CD14-positive monocyte (primary cell): Measurements from ENCODE around the gene ROGDI. TPM values are rescaled to one million over a fixed set of nuclear protein-coding genes. Genes with fewer than 3 reads are reported as not detected.
A peak's percentile ranks its signal among the peaks of the same experiment; 100 is the strongest.

ENCODE experiments used
- DNase-seq, 3 donors: peaks; one replicate each; pipeline ENCODE4 v3.0.0-alpha.2; 2011 to 2022
- H2AFZ ChIP-seq: 2 replicates; pipeline ENCODE4 v1.6.0; 2012; ENCODE audit warnings: mild to moderate bottlenecking, low read depth, low read length, inconsistent platforms; ENCODE audit not compliant: insufficient read depth, poor library complexity, severe bottlenecking
- H3K27ac ChIP-seq, 2 donors: 1 replicate in 1 of 2; 2 replicates in 1 of 2; pipeline ENCODE4 v1.5.1; 2012 to 2013; ENCODE audit warnings: low read length in 2 of 2, control low read depth in 1 of 2, inconsistent platforms in 1 of 2, low read depth in 1 of 2, mild to moderate bottlenecking in 1 of 2
- H3K27me3 ChIP-seq, 2 donors: one replicate each; pipeline versions ENCODE4 v1.6.0 to v1.6.1; 2011 to 2013; ENCODE audit warnings: low read length in 2 of 2; ENCODE audit not compliant: control insufficient read depth in 2 of 2, insufficient read depth in 2 of 2
- H3K36me3 ChIP-seq, 2 donors: replicated peaks in 1 of 2; 1 replicate in 1 of 2; 2 replicates in 1 of 2; pipeline versions ENCODE4 v1.5.1 to v1.6.1; 2012 to 2013; ENCODE audit warnings: low read length in 2 of 2, control low read depth in 1 of 2, inconsistent platforms in 1 of 2, mild to moderate bottlenecking in 1 of 2; ENCODE audit not compliant: insufficient read depth in 2 of 2, control insufficient read depth in 1 of 2
- H3K4me1 ChIP-seq, 2 donors: 1 replicate in 1 of 2; 2 replicates in 1 of 2; pipeline versions ENCODE4 v1.5.1 to v1.6.1; 2012 to 2013; ENCODE audit warnings: low read length in 2 of 2, control low read depth in 1 of 2, inconsistent platforms in 1 of 2, mild to moderate bottlenecking in 1 of 2, moderate library complexity in 1 of 2; ENCODE audit not compliant: insufficient read depth in 2 of 2, control insufficient read depth in 1 of 2
- H3K4me2 ChIP-seq: replicated peaks from 2 replicates; pipeline ENCODE3; 2012; ENCODE audit warnings: low read length, moderate library complexity, mild to moderate bottlenecking; ENCODE audit not compliant: poor library complexity, severe bottlenecking; ENCODE audit errors: extremely low read depth
- H3K4me3 ChIP-seq, 3 experiments: fragments of 200-600 bp in 1 of 3; sonication (generic) in 1 of 3; replicated peaks in 1 of 3; 1 replicate in 2 of 3; 2 replicates in 1 of 3; pipeline ENCODE4 v1.5.1; 2011 to 2013; ENCODE audit warnings: low read length in 3 of 3, mild to moderate bottlenecking in 3 of 3, control low read depth in 2 of 3, low read depth in 2 of 3, inconsistent platforms in 1 of 3, moderate library complexity in 1 of 3
- H3K79me2 ChIP-seq: 2 replicates; pipeline ENCODE4 v1.6.0; 2012; ENCODE audit warnings: mild to moderate bottlenecking, control low read depth, inconsistent platforms, low read length, moderate library complexity; ENCODE audit not compliant: insufficient read depth
- H3K9ac ChIP-seq: 2 replicates; pipeline ENCODE4 v1.6.0; 2017; ENCODE audit warnings: low read length, mild to moderate bottlenecking; ENCODE audit not compliant: insufficient read depth, poor library complexity, severe bottlenecking
- H3K9me3 ChIP-seq, 2 donors: replicated peaks in 1 of 2; 1 replicate in 1 of 2; 2 replicates in 1 of 2; pipeline versions ENCODE4 v1.5.1 to v1.6.1; 2012 to 2013; ENCODE audit warnings: low read length in 2 of 2, control low read depth in 1 of 2; ENCODE audit not compliant: control insufficient read depth in 1 of 2, insufficient read depth in 1 of 2
- H4K20me1 ChIP-seq: 2 replicates; pipeline ENCODE4 v1.6.0; 2012; ENCODE audit warnings: mild to moderate bottlenecking, low read length, control low read depth, moderate library complexity; ENCODE audit not compliant: insufficient read depth
- H3K27ac Mint-ChIP-seq, 7 donors: one replicate each; pipeline ENCODE4 v1.8.0; 2020; ENCODE audit warnings: mild to moderate bottlenecking in 7 of 7, mixed read lengths in 7 of 7, moderate library complexity in 6 of 7, inconsistent platforms in 2 of 7
- H3K27me3 Mint-ChIP-seq, 3 donors: one replicate each; pipeline ENCODE4 v1.8.0; 2021 to 2022; ENCODE audit warnings: low read depth in 3 of 3, mild to moderate bottlenecking in 3 of 3, mixed read lengths in 3 of 3, moderate library complexity in 3 of 3, inconsistent platforms in 1 of 3
- H3K36me3 Mint-ChIP-seq, 2 donors: one replicate each; pipeline ENCODE4 v1.8.0; 2020; ENCODE audit warnings: mixed read lengths in 2 of 2, inconsistent platforms in 1 of 2, mild to moderate bottlenecking in 1 of 2
- H3K4me1 Mint-ChIP-seq: one replicate; pipeline ENCODE4 v1.8.0; 2020; ENCODE audit warnings: mild to moderate bottlenecking, mixed read lengths
- H3K4me3 Mint-ChIP-seq, 2 donors: one replicate each; pipeline ENCODE4 v1.8.0; 2020; ENCODE audit warnings: mild to moderate bottlenecking in 2 of 2, mixed read lengths in 2 of 2, moderate library complexity in 1 of 2
- H3K9me3 Mint-ChIP-seq, 7 donors: one replicate each; pipeline ENCODE4 v1.8.0; 2020 to 2022; ENCODE audit warnings: mixed read lengths in 7 of 7, mild to moderate bottlenecking in 6 of 7, moderate library complexity in 6 of 7, inconsistent platforms in 2 of 7
- WGBS: methylation state at CpG from one replicate; pipeline ENCODE4 v1.1.5; 2013; ENCODE audit warnings: missing lambda C conversion rate; ENCODE audit not compliant: insufficient coverage; 5-methylcytosine and 5-hydroxymethylcytosine counted together
- intact Hi-C, 2 donors: fragments of 100-400 bp; cut with micrococcal nuclease; formaldehyde crosslinking; loops; one replicate each; pipeline versions ENCODE4 v1.15.0 to v1.15.1; 2023
- polyA plus RNA-seq, 3 donors: library from polyadenylated mRNA; depleted of rRNA in 1 of 3; unstranded in 2 of 3; stranded (reverse) in 1 of 3; fragments of 300-500 nt in 2 of 3; fragments of >200 nt in 1 of 3; fragmentation: Illumina TruSeq in 2 of 3; gene quantifications; 1 replicate in 2 of 3; 2 replicates in 1 of 3; pipeline ENCODE4 v1.2.3, GENCODE V29; 2012 to 2021
- TF ChIP-seq, protein P1 (sequence below): fragments of 200-600 bp; IDR thresholded peaks from one replicate; pipeline ENCODE4 v1.8.0; 2022; ENCODE audit warnings: antibody characterized with exemption, mild to moderate bottlenecking

ROGDI gene
- polyA plus RNA-seq, 3 donors, result 40.9 to 126 (median 54.4) TPM

DNA sequence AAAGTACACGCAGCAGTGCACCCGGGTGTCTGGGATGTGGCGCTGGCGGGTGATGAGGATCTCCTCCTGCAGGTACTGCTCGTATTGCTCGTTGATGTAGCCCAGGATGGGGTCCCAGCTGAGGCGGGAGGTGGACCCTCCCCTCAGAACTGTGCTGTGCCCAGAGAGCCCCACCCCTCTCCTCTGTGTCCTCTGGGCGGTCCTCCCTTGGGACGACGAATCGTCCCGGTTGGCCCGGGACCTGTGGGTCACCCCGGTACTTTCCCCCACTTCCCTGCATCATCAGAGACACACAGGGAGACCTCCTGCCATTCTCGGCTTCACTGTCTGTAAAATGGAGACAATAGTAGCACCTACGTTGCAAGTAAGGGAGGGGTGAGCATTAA lies 18.5 kb downstream of the ROGDI start:
- no peak for DNase-seq
- peaks cover 24% of the 10 kb centered on the region for H3K4me1 Mint-ChIP-seq
- H3K9me3 Mint-ChIP-seq, result no peaks in the 10 kb centered on the region
- peaks cover 1 to 4% (median 3%) of the 10 kb centered on the region in 3 donors for H3K27me3 Mint-ChIP-seq
- no peak overlapping the region for H3K9ac ChIP-seq
- H3K27ac ChIP-seq, result no peak overlapping the region
- H3K36me3 Mint-ChIP-seq, result no peaks in the 10 kb centered on the region
- H3K9me3 ChIP-seq, result no peaks in the 10 kb centered on the region
- 97% methylated on average over 7 of the region's 16 CpGs for WGBS
- no peaks in the 10 kb centered on the region for H3K27me3 ChIP-seq
- TF ChIP-seq, protein P1, sequence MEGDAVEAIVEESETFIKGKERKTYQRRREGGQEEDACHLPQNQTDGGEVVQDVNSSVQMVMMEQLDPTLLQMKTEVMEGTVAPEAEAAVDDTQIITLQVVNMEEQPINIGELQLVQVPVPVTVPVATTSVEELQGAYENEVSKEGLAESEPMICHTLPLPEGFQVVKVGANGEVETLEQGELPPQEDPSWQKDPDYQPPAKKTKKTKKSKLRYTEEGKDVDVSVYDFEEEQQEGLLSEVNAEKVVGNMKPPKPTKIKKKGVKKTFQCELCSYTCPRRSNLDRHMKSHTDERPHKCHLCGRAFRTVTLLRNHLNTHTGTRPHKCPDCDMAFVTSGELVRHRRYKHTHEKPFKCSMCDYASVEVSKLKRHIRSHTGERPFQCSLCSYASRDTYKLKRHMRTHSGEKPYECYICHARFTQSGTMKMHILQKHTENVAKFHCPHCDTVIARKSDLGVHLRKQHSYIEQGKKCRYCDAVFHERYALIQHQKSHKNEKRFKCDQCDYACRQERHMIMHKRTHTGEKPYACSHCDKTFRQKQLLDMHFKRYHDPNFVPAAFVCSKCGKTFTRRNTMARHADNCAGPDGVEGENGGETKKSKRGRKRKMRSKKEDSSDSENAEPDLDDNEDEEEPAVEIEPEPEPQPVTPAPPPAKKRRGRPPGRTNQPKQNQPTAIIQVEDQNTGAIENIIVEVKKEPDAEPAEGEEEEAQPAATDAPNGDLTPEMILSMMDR, result no peak
- peaks cover 13 to 17% of the 10 kb centered on the region in 2 donors for H3K4me1 ChIP-seq
- H4K20me1 ChIP-seq, result no peaks in the 10 kb centered on the region
- H3K27ac Mint-ChIP-seq, result no peak overlapping the region
- H3K79me2 ChIP-seq, result no peaks in the 10 kb centered on the region
- no peak overlapping the region for H2AFZ ChIP-seq
- H3K4me3 Mint-ChIP-seq, result no peak overlapping the region
- no peak overlapping the region for H3K4me2 ChIP-seq
- intact Hi-C loops, result no loop called here
- no peak overlapping the region for H3K4me3 ChIP-seq
- H3K36me3 ChIP-seq, result no peaks in the 10 kb centered on the region

DNA sequence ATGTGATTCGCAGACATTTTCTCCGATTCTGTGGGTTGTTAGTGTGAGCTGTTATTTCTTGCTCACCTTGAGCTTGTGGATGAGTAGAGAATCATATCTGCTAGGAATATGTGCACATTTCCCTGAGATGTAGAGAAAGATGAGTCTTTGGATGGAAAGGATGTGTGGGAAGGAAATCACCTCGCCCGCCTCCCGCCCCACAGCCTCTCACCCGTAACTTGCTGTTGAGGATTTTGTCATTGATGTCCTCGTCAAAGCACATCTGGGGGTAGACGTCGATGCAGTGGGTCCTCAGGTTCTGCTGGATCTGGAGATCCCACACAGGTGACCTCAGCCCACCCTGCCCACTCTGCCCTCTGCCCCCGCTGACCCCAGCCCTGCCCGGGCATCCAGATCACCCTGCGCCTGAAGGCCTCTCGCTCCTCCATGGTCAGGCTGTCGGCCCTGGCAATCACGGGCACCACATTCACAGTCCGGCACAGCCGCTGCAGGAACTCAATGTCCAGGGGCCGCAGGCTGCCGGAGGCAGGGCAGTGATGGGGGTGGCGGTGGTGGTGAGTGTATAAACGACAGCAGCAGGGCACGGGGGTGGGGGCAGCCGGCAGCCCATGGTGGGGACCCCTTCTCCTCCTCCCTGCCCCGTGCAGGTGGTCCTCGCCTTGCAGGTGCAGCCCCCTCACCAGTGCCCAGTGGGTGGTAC lies 19.0 kb downstream of the ROGDI start:
- intact Hi-C loops, result no loop called here
- no peaks in the 10 kb centered on the region for H3K27me3 ChIP-seq
- WGBS, result 93% methylated on average over 18 of the region's 25 CpGs
- H3K79me2 ChIP-seq, result no peaks in the 10 kb centered on the region
- no peak overlapping the region for H3K9ac ChIP-seq
- H3K9me3 ChIP-seq, result no peaks in the 10 kb centered on the region
- DNase-seq, result no peak
- H2AFZ ChIP-seq, result no peak overlapping the region
- H3K4me3 ChIP-seq, result no peak overlapping the region
- H3K4me2 ChIP-seq, result no peak overlapping the region
- H3K4me1 Mint-ChIP-seq, result peaks cover 24% of the 10 kb centered on the region
- TF ChIP-seq, protein P1, result no peak
- H3K36me3 ChIP-seq, result no peaks in the 10 kb centered on the region
- H3K9me3 Mint-ChIP-seq, result no peaks in the 10 kb centered on the region
- H3K27ac ChIP-seq, result no peak overlapping the region
- H4K20me1 ChIP-seq, result no peaks in the 10 kb centered on the region
- H3K36me3 Mint-ChIP-seq, result no peaks in the 10 kb centered on the region
- H3K4me1 ChIP-seq, result peaks cover 13 to 17% of the 10 kb centered on the region in 2 donors
- H3K4me3 Mint-ChIP-seq, result no peak overlapping the region
- peaks cover 1 to 4% (median 3%) of the 10 kb centered on the region in 3 donors for H3K27me3 Mint-ChIP-seq
- peak overlapping the region in 2 of 7 donors; percentile 10 to 89 for H3K27ac Mint-ChIP-seq
